ENCODE data around the gene PCYT2. TPM values are rescaled to one million over a fixed set of nuclear protein-coding genes. Genes with fewer than 3 reads are reported as not detected.

Gene PCYT2
- total and polyA plus RNA-seq, 9 of the 15 experiments (the other 6 are each of a cell fraction or from before 2014, with no cell fraction given), result 0.92 to 134 (median 82.5) TPM

DNA sequence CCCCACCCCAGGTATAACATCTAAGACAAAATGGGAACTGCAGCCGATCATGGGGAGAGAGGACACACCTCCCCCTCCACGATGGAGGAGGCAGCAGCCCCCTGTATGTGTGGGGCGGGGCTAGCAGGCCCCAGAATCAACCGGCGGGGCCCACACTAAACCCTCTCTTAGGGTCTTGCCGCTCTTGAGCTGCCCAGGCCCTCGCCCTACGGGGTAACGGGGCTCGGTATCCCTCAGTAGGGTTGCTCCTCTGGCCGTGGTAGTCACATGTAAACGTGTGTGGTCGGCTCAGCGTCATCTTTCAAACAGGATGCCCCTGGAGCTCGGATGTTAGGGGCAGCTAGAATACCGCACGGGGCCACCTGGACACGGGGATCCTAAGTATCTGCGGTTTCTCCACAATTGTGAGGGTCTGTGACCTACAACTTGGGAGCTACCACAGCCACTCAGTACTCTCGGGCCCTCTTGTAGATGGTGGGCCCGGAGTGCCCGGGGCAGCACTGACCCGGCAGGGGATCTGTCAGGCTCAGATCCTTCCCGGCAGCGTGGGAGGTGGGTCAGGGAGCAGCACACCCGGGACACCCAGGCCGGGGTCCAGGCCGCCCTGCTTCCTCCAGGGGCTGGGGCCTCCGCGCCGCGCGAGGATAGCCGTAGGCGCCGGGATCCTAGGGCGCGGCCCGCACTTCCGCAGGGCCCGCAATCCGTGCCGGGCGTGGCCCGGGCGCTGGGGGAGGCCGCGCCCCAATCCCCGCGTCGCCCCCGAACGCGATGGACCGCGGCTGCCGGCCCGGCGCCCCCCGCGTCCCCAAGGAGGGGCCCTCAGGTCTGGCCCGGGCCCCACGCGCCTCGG lies 40.8 kb downstream of the PCYT2 start (continued):
- TF ChIP-seq, protein P1, sequence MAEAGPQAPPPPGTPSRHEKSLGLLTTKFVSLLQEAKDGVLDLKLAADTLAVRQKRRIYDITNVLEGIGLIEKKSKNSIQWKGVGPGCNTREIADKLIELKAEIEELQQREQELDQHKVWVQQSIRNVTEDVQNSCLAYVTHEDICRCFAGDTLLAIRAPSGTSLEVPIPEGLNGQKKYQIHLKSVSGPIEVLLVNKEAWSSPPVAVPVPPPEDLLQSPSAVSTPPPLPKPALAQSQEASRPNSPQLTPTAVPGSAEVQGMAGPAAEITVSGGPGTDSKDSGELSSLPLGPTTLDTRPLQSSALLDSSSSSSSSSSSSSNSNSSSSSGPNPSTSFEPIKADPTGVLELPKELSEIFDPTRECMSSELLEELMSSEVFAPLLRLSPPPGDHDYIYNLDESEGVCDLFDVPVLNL (CRISPR knock-in tag; IDR thresholded peaks at IDR 0.05; ENCODE audit: low read depth), result no peak
- TF ChIP-seq, protein P2, sequence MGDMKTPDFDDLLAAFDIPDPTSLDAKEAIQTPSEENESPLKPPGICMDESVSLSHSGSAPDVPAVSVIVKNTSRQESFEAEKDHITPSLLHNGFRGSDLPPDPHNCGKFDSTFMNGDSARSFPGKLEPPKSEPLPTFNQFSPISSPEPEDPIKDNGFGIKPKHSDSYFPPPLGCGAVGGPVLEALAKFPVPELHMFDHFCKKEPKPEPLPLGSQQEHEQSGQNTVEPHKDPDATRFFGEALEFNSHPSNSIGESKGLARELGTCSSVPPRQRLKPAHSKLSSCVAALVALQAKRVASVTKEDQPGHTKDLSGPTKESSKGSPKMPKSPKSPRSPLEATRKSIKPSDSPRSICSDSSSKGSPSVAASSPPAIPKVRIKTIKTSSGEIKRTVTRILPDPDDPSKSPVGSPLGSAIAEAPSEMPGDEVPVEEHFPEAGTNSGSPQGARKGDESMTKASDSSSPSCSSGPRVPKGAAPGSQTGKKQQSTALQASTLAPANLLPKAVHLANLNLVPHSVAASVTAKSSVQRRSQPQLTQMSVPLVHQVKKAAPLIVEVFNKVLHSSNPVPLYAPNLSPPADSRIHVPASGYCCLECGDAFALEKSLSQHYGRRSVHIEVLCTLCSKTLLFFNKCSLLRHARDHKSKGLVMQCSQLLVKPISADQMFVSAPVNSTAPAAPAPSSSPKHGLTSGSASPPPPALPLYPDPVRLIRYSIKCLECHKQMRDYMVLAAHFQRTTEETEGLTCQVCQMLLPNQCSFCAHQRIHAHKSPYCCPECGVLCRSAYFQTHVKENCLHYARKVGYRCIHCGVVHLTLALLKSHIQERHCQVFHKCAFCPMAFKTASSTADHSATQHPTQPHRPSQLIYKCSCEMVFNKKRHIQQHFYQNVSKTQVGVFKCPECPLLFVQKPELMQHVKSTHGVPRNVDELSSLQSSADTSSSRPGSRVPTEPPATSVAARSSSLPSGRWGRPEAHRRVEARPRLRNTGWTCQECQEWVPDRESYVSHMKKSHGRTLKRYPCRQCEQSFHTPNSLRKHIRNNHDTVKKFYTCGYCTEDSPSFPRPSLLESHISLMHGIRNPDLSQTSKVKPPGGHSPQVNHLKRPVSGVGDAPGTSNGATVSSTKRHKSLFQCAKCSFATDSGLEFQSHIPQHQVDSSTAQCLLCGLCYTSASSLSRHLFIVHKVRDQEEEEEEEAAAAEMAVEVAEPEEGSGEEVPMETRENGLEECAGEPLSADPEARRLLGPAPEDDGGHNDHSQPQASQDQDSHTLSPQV (IDR thresholded peaks at IDR 0.05), result no peak; the same call in 1 of the 2 replicates
- TF ChIP-seq NCOA6 (IDR thresholded peaks at IDR 0.05), result no peak
- no peak for TF ChIP-seq ZC3H11A (IDR thresholded peaks at IDR 0.05; ENCODE audit: low read depth, low read length)
- TF ChIP-seq ZBTB7A (IDR thresholded peaks at IDR 0.05; ENCODE audit: borderline replicate concordance, control insufficient read depth, low read depth, low read length), result peak; percentile 16; the same call in 1 of the 2 replicates
- no peak for TF ChIP-seq CHD4 (IDR thresholded peaks at IDR 0.05; ENCODE audit: insufficient read depth, insufficient replicate concordance, low read depth, low read length, poor library complexity, severe bottlenecking)
- TF ChIP-seq ELF1 (tag; IDR thresholded peaks at IDR 0.05), result no peak
- no peak for TF ChIP-seq ZNF124 (CRISPR knock-in tag; IDR thresholded peaks at IDR 0.05)
- TF ChIP-seq, protein P3, sequence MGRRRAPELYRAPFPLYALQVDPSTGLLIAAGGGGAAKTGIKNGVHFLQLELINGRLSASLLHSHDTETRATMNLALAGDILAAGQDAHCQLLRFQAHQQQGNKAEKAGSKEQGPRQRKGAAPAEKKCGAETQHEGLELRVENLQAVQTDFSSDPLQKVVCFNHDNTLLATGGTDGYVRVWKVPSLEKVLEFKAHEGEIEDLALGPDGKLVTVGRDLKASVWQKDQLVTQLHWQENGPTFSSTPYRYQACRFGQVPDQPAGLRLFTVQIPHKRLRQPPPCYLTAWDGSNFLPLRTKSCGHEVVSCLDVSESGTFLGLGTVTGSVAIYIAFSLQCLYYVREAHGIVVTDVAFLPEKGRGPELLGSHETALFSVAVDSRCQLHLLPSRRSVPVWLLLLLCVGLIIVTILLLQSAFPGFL (CRISPR knock-in tag; IDR thresholded peaks at IDR 0.05), result peak; percentile 70; the same call in 1 of the 2 replicates
- TF ChIP-seq CTBP1 (IDR thresholded peaks at IDR 0.05; ENCODE audit: borderline replicate concordance), result 0 out of 2 replicates have a peak, but pooled peaks have one; percentile 19
- TF ChIP-seq NCOA1 (IDR thresholded peaks at IDR 0.05; ENCODE audit: low read depth), result no peak
- 0 out of 2 replicates have a peak, but pooled peaks have one; percentile 3 for TF ChIP-seq STAG1 (CRISPR knock-in tag; IDR thresholded peaks at IDR 0.05; ENCODE audit: borderline replicate concordance)
- no peak for TF ChIP-seq ZNF197 (CRISPR knock-in tag; IDR thresholded peaks at IDR 0.05; ENCODE audit: low read depth)
- no peak for TF ChIP-seq CAMTA2 (CRISPR knock-in tag; conservative IDR thresholded peaks at IDR 0.05)
- TF ChIP-seq POLR3A (IDR thresholded peaks at IDR 0.05; ENCODE audit: borderline replicate concordance, extremely low read depth, insufficient read depth, insufficient read length), result no peak
- no peak for TF ChIP-seq ZNF140 (CRISPR knock-in tag; IDR thresholded peaks at IDR 0.05)
- no peak for TF ChIP-seq CBX1 (IDR thresholded peaks at IDR 0.05; ENCODE audit: low read depth)
- no peak for TF ChIP-seq ZNF766 (CRISPR knock-in tag; conservative IDR thresholded peaks at IDR 0.05)
- TF ChIP-seq ZNF764 (CRISPR knock-in tag; IDR thresholded peaks at IDR 0.05; ENCODE audit: low read depth), result no peak
